Upper lobe of left lung (tissue), 6 donors: Measurements from ENCODE around the gene LMF2. TPM values are rescaled to one million over a fixed set of nuclear protein-coding genes. Genes with fewer than 3 reads are reported as not detected.
A peak's percentile ranks its signal among the peaks of the same experiment; 100 is the strongest.

ENCODE experiments used
- ATAC-seq, 2 donors: fragments of 200-7000 bp; cut with Tn5 transposase; one replicate each; pipeline ENCODE4 v1.9.1; 2022; ENCODE audit warnings: mild to moderate bottlenecking in 2 of 2, moderate library complexity in 2 of 2; ENCODE audit not compliant: low FRiP score in 2 of 2
- DNase-seq, 2 donors: peaks; one replicate each; pipeline ENCODE4 v3.0.0-alpha.2; 2019 to 2020
- H3K27ac ChIP-seq, 4 donors: fragments of 200-600 bp; sonication (generic); one replicate each; pipeline ENCODE4 v1.5.1; 2016 to 2019
- H3K27me3 ChIP-seq, 4 donors: fragments of 200-600 bp; sonication (generic); one replicate each; pipeline ENCODE4 v1.5.1; 2017 to 2019
- H3K36me3 ChIP-seq, 4 donors: fragments of 200-600 bp; sonication (generic); one replicate each; pipeline ENCODE4 v1.5.1; 2016 to 2019
- H3K4me1 ChIP-seq, 4 donors: fragments of 200-600 bp; sonication (generic); one replicate each; pipeline ENCODE4 v1.5.1; 2018 to 2019
- H3K4me3 ChIP-seq, 4 donors: fragments of 200-600 bp; sonication (generic); one replicate each; pipeline ENCODE4 v1.5.1; 2017 to 2019; ENCODE audit warnings: mild to moderate bottlenecking in 2 of 4, moderate library complexity in 1 of 4
- H3K9me3 ChIP-seq, 4 donors: fragments of 200-600 bp; sonication (generic); one replicate each; pipeline ENCODE4 v1.5.1; 2018 to 2019
- EP300 ChIP-seq, 4 donors: sonication (generic); formaldehyde crosslinking; IDR thresholded peaks; one replicate each; pipeline ENCODE4 v1.5.1; 2017; ENCODE audit warnings: antibody characterized with exemption in 4 of 4, control low read depth in 2 of 4
- POLR2A ChIP-seq, 4 donors: fragments of 450-650 bp; IDR thresholded peaks; one replicate each; pipeline ENCODE4 v1.5.1; 2016 to 2017; ENCODE audit warnings: antibody characterized with exemption in 4 of 4, mild to moderate bottlenecking in 2 of 4
- POLR2AphosphoS5 ChIP-seq, 2 donors: sonication (generic); formaldehyde crosslinking; IDR thresholded peaks; one replicate each; pipeline ENCODE4 v1.5.1; 2017; ENCODE audit warnings: antibody characterized with exemption in 2 of 2
- WGBS, 2 donors: methylation state at CpG; one replicate each; pipeline ENCODE4 v1.1.5; 2017 to 2018; 5-methylcytosine and 5-hydroxymethylcytosine counted together
- total RNA-seq, 6 donors: library from RNA; depleted of rRNA in 4 of 6; stranded (reverse); fragments of >200 nt in 4 of 6; gene quantifications; one replicate each; pipeline versions ENCODE4 v1.1.0 to v1.2.1, GENCODE V29; 2016 to 2021
- TF ChIP-seq, protein P1 (sequence below), 6 experiments: fragments of 450-650 bp in 4 of 6; fragments of 200-600 bp in 2 of 6; sonication (generic) in 2 of 6; IDR thresholded peaks; one replicate each; pipeline ENCODE4 v1.5.1; 2016 to 2019; ENCODE audit warnings: antibody characterized with exemption in 6 of 6
- donor health status: DM: no; HTN: no; CAD: no; lungs with moderate emphysema.
- donor health status: DM: no; HTN: yes; CAD: no; lungs with severe emphysema.

The LMF2 gene
- total RNA-seq, 6 donors from 2014 or later, result 36.0 to 87.4 (median 77.4) TPM

DNA sequence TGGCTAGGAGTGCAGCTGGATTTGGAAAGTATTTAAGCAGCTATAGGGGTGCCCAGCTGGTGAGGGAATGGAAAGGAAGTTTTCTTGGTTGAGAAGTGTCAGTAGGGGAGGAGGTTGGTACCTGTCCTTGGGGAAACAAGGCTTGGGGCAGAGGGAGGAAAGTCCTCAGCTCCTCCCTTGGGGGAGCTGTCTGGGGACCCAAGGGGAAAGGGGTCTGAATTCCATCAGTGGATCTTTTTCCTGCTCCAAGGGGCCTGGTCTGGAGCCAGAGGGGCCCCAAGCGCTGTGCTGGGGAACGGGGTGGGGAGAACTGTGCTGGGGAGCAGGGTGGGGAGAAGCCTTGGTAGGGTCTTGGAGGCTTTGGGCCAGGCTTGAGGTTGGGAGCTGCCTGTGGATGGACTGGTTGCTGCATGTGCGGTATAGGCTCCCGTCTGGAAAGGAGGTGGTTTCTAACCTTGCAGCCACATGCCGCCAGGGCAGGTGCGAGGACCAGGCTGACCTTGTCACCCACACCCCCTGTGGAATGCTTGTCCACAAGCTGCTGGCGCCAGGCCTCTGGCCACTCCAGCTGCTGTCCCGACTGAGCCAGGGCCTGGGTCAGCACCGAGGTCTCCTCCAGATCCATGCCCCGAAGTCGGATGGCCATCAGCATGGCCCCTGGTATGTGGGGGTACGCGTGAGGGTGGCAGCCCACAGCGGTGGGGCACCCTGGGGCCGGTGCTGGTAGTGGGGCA lies 21.3 kb upstream of the LMF2 start:
- TF ChIP-seq EP300 (IDR thresholded peaks at IDR 0.05) (no peak), POLR2AphosphoS5 (IDR thresholded peaks at IDR 0.05) (peak in 1 of 2 donors; percentile 5), POLR2A (IDR thresholded peaks at IDR 0.05) (no peak)
- TF ChIP-seq, protein P1, sequence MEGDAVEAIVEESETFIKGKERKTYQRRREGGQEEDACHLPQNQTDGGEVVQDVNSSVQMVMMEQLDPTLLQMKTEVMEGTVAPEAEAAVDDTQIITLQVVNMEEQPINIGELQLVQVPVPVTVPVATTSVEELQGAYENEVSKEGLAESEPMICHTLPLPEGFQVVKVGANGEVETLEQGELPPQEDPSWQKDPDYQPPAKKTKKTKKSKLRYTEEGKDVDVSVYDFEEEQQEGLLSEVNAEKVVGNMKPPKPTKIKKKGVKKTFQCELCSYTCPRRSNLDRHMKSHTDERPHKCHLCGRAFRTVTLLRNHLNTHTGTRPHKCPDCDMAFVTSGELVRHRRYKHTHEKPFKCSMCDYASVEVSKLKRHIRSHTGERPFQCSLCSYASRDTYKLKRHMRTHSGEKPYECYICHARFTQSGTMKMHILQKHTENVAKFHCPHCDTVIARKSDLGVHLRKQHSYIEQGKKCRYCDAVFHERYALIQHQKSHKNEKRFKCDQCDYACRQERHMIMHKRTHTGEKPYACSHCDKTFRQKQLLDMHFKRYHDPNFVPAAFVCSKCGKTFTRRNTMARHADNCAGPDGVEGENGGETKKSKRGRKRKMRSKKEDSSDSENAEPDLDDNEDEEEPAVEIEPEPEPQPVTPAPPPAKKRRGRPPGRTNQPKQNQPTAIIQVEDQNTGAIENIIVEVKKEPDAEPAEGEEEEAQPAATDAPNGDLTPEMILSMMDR (IDR thresholded peaks at IDR 0.05), result no peak
- no peak for ATAC-seq
- peak overlapping the region; percentile 27 to 93 (median 77) for H3K4me3 ChIP-seq

DNA sequence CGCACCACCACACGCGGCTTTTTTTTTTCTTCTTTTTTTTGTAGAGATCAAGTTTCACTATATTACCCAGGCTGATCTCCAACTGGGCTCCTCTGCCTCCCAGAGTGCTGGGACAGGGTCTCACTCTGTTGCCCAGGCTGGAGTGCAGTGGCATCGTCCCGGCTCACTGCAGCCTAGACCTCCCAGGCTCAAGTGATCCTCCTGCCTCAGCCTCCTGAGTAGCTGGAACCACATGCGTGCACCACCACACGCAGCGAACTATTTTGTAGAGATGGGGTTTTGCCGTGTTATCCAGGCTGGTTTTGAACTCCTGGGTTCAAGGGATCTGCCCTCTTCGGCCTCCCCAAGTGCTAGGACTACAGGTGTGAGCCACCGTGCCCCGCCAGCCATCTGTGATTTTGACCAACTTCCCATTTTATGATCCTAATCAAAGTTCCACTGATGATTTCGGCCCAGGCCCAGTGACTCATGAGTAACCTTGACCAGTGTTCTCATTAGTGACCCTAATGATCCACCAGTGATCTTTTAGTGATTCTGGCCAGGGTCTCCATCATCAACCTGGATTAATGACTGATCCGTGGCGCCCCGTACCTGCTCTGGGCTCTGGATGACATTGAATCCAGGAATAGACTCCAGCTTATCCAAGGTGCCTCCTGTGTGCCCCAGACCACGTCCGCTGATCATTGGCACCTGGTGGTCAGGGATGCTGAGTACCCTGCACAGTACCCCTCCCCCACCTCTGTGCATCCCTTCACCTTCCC lies 20.6 kb upstream of the LMF2 start:
- no peak for DNase-seq
- H3K9me3 ChIP-seq, result no peaks in the 10 kb centered on the region
- H3K36me3 ChIP-seq, result peaks cover 5 to 13% (median 11%) of the 10 kb centered on the region in 4 donors
- peaks cover 46 to 88% (median 55%) of the 10 kb centered on the region in 4 donors for H3K4me1 ChIP-seq
- no peaks in the 10 kb centered on the region for H3K27me3 ChIP-seq
- ATAC-seq, result no peak
- TF ChIP-seq EP300 (IDR thresholded peaks at IDR 0.05) (no peak), POLR2A (IDR thresholded peaks at IDR 0.05) (no peak), POLR2AphosphoS5 (IDR thresholded peaks at IDR 0.05) (no peak)
- TF ChIP-seq, protein P1 (IDR thresholded peaks at IDR 0.05), result no peak
- WGBS, 2 donors, result 91 to 95% methylated on average over 17 to 18 of the region's 18 CpGs
- peak overlapping the region; percentile 97 to 100 (median 98) for H3K27ac ChIP-seq
- H3K4me3 ChIP-seq, result peak overlapping the region in 3 of 4 donors; percentile 74 to 93 (median 80)

More for the DNA sequence above, 21.3 kb upstream of the LMF2 start:
- DNase-seq, result peak in 1 of 2 donors; percentile 65
- Histone ChIP-seq H3K27ac (peak overlapping the region; percentile 97 to 100 (median 98)), H3K27me3 (no peaks in the 10 kb centered on the region), H3K9me3 (no peaks in the 10 kb centered on the region), H3K4me1 (peaks cover 51 to 92% (median 58%) of the 10 kb centered on the region in 4 donors), H3K36me3 (peaks cover 2 to 6% (median 4%) of the 10 kb centered on the region in 4 donors)
- WGBS, 2 donors, result 72 to 75% methylated on average over 2 to 15 of the region's 15 CpGs

GRCh38 chr22:50526834-50527801 lies 19.6 kb upstream of the LMF2 start:
- ATAC-seq, result peak; percentile 8 to 21
- Histone ChIP-seq H3K27me3 (no peaks in the 10 kb centered on the region), H3K4me1 (peaks cover 39 to 78% (median 45%) of the 10 kb centered on the region in 4 donors), H3K36me3 (peaks cover 9 to 23% (median 21%) of the 10 kb centered on the region in 4 donors), H3K9me3 (no peaks in the 10 kb centered on the region), H3K4me3 (peak overlapping the region; percentile 69 to 93 (median 74)), H3K27ac (peak overlapping the region; percentile 95 to 100 (median 98))
- peak in 1 of 2 donors; percentile 87 for DNase-seq
- WGBS, 2 donors, result 44 to 45% methylated on average over 23 to 27 of the region's 29 CpGs
- peak; percentile 39 to 57 for TF ChIP-seq POLR2AphosphoS5 (IDR thresholded peaks at IDR 0.05)
- peak in 1 of 4 donors; percentile 63 for TF ChIP-seq POLR2A (IDR thresholded peaks at IDR 0.05)
- TF ChIP-seq, protein P1 (IDR thresholded peaks at IDR 0.05), result no peak

- Histone ChIP-seq H3K27me3 (no peaks in the 10 kb centered on the region), H3K36me3 (peaks cover 16 to 32% (median 28%) of the 10 kb centered on the region in 4 donors), H3K4me1 (peaks cover 39 to 70% (median 44%) of the 10 kb centered on the region in 4 donors), H3K27ac (peak overlapping the region; percentile 95 to 100 (median 98)), H3K9me3 (no peaks in the 10 kb centered on the region), H3K4me3 (peak overlapping the region; percentile 69 to 93 (median 74))
- WGBS, 2 donors, result 2 to 8% methylated on average over 2 to 38 of the region's 77 CpGs
- DNase-seq (peak; percentile 84 to 97), ATAC-seq (peak; percentile 27 to 56)
- TF ChIP-seq POLR2AphosphoS5 (IDR thresholded peaks at IDR 0.05) (peak in 1 of 2 donors; percentile 71), POLR2A (IDR thresholded peaks at IDR 0.05) (peak in 1 of 4 donors; percentile 25), EP300 (IDR thresholded peaks at IDR 0.05) (no peak)
- TF ChIP-seq, protein P1 (IDR thresholded peaks at IDR 0.05), result peak; percentile 72 to 94 (median 92)
Observed at GRCh38 chr22:50526108-50526833, 18.8 kb upstream of the LMF2 start.
